Dermis microvascular lymphatic vessel endothelial cell (primary cell): ENCODE data around the gene RIC8B. TPM values are rescaled to one million over a fixed set of nuclear protein-coding genes. Genes with fewer than 3 reads are reported as not detected.

Experiments
- total RNA-seq: library from RNA; depleted of rRNA; stranded (reverse); fragments of >200 nt; gene quantifications from 2 replicates; pipeline ENCODE4 v1.2.1, GENCODE V29; 2014

RIC8B gene
- total RNA-seq, 1 donor from 2014 or later, result 8.2 TPM

Other genes with a start within 250 kb of the RIC8B start
- gene RFX4, start 191.7 kb upstream of the RIC8B start, total RNA-seq, result not detected in 2 replicates
- gene TMEM263, start 181.2 kb downstream of the RIC8B start, total RNA-seq, result 40.6 TPM in 2 replicates
- gene MTERF2, start 212.5 kb downstream of the RIC8B start, total RNA-seq, result 4.0 and 6.2 TPM in 2 replicates